GM12878 (cell line): ENCODE data around the gene SWI5. TPM values are rescaled to one million over a fixed set of nuclear protein-coding genes. Genes with fewer than 3 reads are reported as not detected.

ENCODE experiments used
- BACH1 ChIP-seq: fragments of 450-650 bp; IDR thresholded peaks from 2 replicates; pipeline ENCODE4 v1.6.1; 2017; ENCODE audit warnings: mild to moderate bottlenecking, borderline replicate concordance
- CBX3 ChIP-seq: fragments of 200-600 bp; sonication (generic); IDR thresholded peaks from 2 replicates; pipeline ENCODE4 v1.6.1; 2016; ENCODE audit warnings: low read depth, borderline replicate concordance
- CTCF ChIP-seq, 3 experiments: IDR thresholded peaks in 2 of 3; conservative IDR thresholded peaks in 1 of 3; 2 replicates each; pipeline ENCODE4 v1.5.1; 2011; ENCODE audit warnings: low read depth in 3 of 3, low read length in 3 of 3, mild to moderate bottlenecking in 3 of 3, control low read depth in 2 of 3, moderate library complexity in 2 of 3, inconsistent platforms in 1 of 3, mixed read lengths in 1 of 3; ENCODE audit not compliant: control insufficient read depth in 2 of 3, insufficient read depth in 1 of 3; ENCODE audit errors: extremely low read depth in 1 of 3
- E2F8 ChIP-seq: fragments of 450-650 bp; IDR thresholded peaks from 2 replicates; pipeline ENCODE4 v1.6.1; 2018; ENCODE audit warnings: mild to moderate bottlenecking, low read depth, moderate library complexity; ENCODE audit not compliant: partially characterized antibody
- EED ChIP-seq: sonication (generic); IDR thresholded peaks from 2 replicates; pipeline ENCODE4 v1.6.1; 2016; ENCODE audit warnings: antibody characterized with exemption, low read depth
- GATAD2B ChIP-seq: fragments of 450-650 bp; conservative IDR thresholded peaks from 2 replicates; pipeline ENCODE4 v1.6.1; 2017; ENCODE audit warnings: low read depth, mild to moderate bottlenecking, moderate library complexity
- IKZF1 ChIP-seq: fragments of 450-650 bp; conservative IDR thresholded peaks from 2 replicates; pipeline ENCODE4 v1.6.1; 2017; ENCODE audit warnings: antibody characterized with exemption, mild to moderate bottlenecking
- IRF3 ChIP-seq: fragments of 450-650 bp; IDR thresholded peaks from 2 replicates; pipeline ENCODE4 v1.6.1; 2014; ENCODE audit warnings: mild to moderate bottlenecking
- NFYA ChIP-seq: IDR thresholded peaks from 2 replicates; pipeline ENCODE4 v1.6.1; 2011; ENCODE audit warnings: low read depth, mild to moderate bottlenecking, low read length, improper control_type of control experiment, borderline replicate concordance
- POLR2A ChIP-seq: IDR thresholded peaks from 2 replicates; pipeline ENCODE4 v1.6.1; 2011; ENCODE audit warnings: low read depth, mild to moderate bottlenecking, low read length
- POU2F2 ChIP-seq: IDR thresholded peaks from 3 replicates; pipeline ENCODE4 v1.6.1; 2011; ENCODE audit warnings: low read depth, mild to moderate bottlenecking, low read length, borderline replicate concordance
- RAD21 ChIP-seq: IDR thresholded peaks from 2 replicates; pipeline ENCODE4 v1.6.1; 2011; ENCODE audit warnings: mild to moderate bottlenecking, low read depth, low read length, moderate library complexity; ENCODE audit not compliant: insufficient read depth
- RUNX3 ChIP-seq: IDR thresholded peaks from 2 replicates; pipeline ENCODE4 v1.6.1; 2012; ENCODE audit warnings: low read length, inconsistent platforms
- SMARCA5 ChIP-seq: fragments of 450-650 bp; IDR thresholded peaks from 2 replicates; pipeline ENCODE4 v1.6.1; 2017; ENCODE audit warnings: mild to moderate bottlenecking
- SMC3 ChIP-seq: IDR thresholded peaks from 2 replicates; pipeline ENCODE4 v1.6.1; 2011; ENCODE audit warnings: low read length, improper control_type of control experiment, borderline replicate concordance
- SREBF2 ChIP-seq: IDR thresholded peaks from 2 replicates; pipeline ENCODE4 v1.6.1; 2012; ENCODE audit warnings: mild to moderate bottlenecking, low read length
- YY1 ChIP-seq: IDR thresholded peaks from 2 replicates; pipeline ENCODE4 v1.6.1; 2011; ENCODE audit warnings: low read depth, mild to moderate bottlenecking, low read length
- ZNF384 ChIP-seq: IDR thresholded peaks from 2 replicates; pipeline ENCODE4 v1.6.1; 2012; ENCODE audit warnings: low read depth, mild to moderate bottlenecking, low read length, improper control_type of control experiment, borderline replicate concordance
- polyA plus RNA-seq, 11 experiments: library from polyadenylated mRNA; depleted of rRNA in 4 of 11; unstranded in 6 of 11; stranded (reverse) in 5 of 11; fragments of >200 nt; fragmentation: Nextera tagmentation in 4 of 11; fragmentation: Illumina TruSeq in 1 of 11; extraction: Ambion mirVana in 4 of 11; extraction: Trizol in 1 of 11; gene quantifications; 1 replicate in 1 of 11; 2 replicates in 10 of 11; pipeline versions ENCODE4 v1.2.1 to v1.2.3, GENCODE V29; 2011 to 2016; ENCODE audit warnings: inconsistent platforms in 2 of 11, missing spikeins in 2 of 11, low read depth in 1 of 11
- total RNA-seq, 4 experiments: library from RNA; depleted of rRNA in 3 of 4; stranded (reverse); fragments of >200 nt in 3 of 4; fragmentation: Illumina TruSeq in 1 of 4; extraction: Trizol in 1 of 4; gene quantifications; 2 replicates each; pipeline versions ENCODE4 v1.2.1 to v1.2.3, GENCODE V29; 2013 to 2021

SWI5 gene
- total and polyA plus RNA-seq, 10 of the 15 experiments (the other 5 are each of a cell fraction or from before 2014, with no cell fraction given): 13.3 to 36.2 (median 18.1) TPM

- TF ChIP-seq E2F8 (no peak), IKZF1 (peak; percentile 58), CBX3 (no peak), NFYA (no peak), CTCF (IDR thresholded peaks at IDR 0.05 in 2 of 3, conservative IDR thresholded peaks at IDR 0.05 in 1 of 3; ENCODE audit: control insufficient read depth in 2 of 3, extremely low read depth in 1 of 3, insufficient read depth in 1 of 3, low read depth in 3 of 3, low read length in 3 of 3) (peak; percentile 68 to 94 (median 88)), BACH1 (0 out of 2 replicates have a peak, but pooled peaks have one; percentile 25), SMARCA5 (0 out of 2 replicates have a peak, but pooled peaks have one; percentile 40), ZNF384 (no peak), RUNX3 (peak; percentile 6; the same call in 1 of the 2 replicates), RAD21 (peak; percentile 23; the same call in 1 of the 2 replicates), SREBF2 (no peak), POLR2A (no peak), IRF3 (no peak), GATAD2B (0 out of 2 replicates have a peak, but pooled peaks have one; percentile 55), SMC3 (peak; percentile 28; the same call in 1 of the 2 replicates), YY1 (0 out of 2 replicates have a peak, but pooled peaks have one; percentile 17), EED (0 out of 2 replicates have a peak, but pooled peaks have one; percentile 61), POU2F2 (peak; percentile 16; the same call in 1 of the 3 replicates)
Observed at GRCh38 chr9:128254855-128255759, 21.0 kb upstream of the SWI5 start (continued).
